DND-41 (cell line): ENCODE data around the gene SOX9.

Source experiments
- ATAC-seq: fragments of 200-7000 bp; cut with Tn5 transposase; 3 replicates; pipeline ENCODE4 v1.9.1; 2021; ENCODE audit warnings: low read depth; ENCODE audit not compliant: insufficient read depth
- DNase-seq: peaks from one replicate; pipeline ENCODE4 v3.0.0-alpha.2; 2020
- H2AFZ ChIP-seq: 2 replicates; pipeline ENCODE4 v1.6.0; 2012; ENCODE audit warnings: low read depth, low read length
- H3K27ac ChIP-seq: 2 replicates; pipeline ENCODE4 v1.5.1; 2012; ENCODE audit warnings: low read length, inconsistent platforms
- H3K27me3 ChIP-seq: fragments of 200-600 bp; sonication (generic); 2 replicates; pipeline ENCODE4 v1.6.0; 2012; ENCODE audit warnings: low read length, mild to moderate bottlenecking, inconsistent platforms; ENCODE audit not compliant: insufficient read depth, poor library complexity
- H3K36me3 ChIP-seq: 2 replicates; pipeline ENCODE4 v1.5.1; 2012; ENCODE audit warnings: low read length, inconsistent platforms; ENCODE audit not compliant: insufficient read depth
- H3K4me1 ChIP-seq: 2 replicates; pipeline ENCODE4 v1.5.1; 2012; ENCODE audit warnings: mild to moderate bottlenecking, low read length; ENCODE audit not compliant: insufficient read depth
- H3K4me2 ChIP-seq: 2 replicates; pipeline ENCODE4 v1.6.0; 2012; ENCODE audit warnings: mild to moderate bottlenecking, moderate library complexity, low read length, inconsistent platforms; ENCODE audit not compliant: insufficient read depth
- H3K4me3 ChIP-seq, 2 experiments: fragments of 200-600 bp in 1 of 2; shearing (Covaris generic) in 1 of 2; 2 replicates each; pipeline ENCODE4 v1.5.1; 2012 to 2016; ENCODE audit warnings: inconsistent platforms in 2 of 2, low read length in 2 of 2, mild to moderate bottlenecking in 2 of 2, low read depth in 1 of 2, moderate library complexity in 1 of 2
- H3K79me2 ChIP-seq: 2 replicates; pipeline ENCODE4 v1.6.0; 2012; ENCODE audit warnings: low read length, inconsistent platforms; ENCODE audit not compliant: insufficient read depth
- H3K9ac ChIP-seq: 2 replicates; pipeline ENCODE4 v1.6.0; 2012; ENCODE audit warnings: low read depth, mild to moderate bottlenecking, inconsistent platforms, low read length, moderate library complexity
- H3K9me3 ChIP-seq: 2 replicates; pipeline ENCODE4 v1.5.1; 2012; ENCODE audit warnings: low read length, moderate library complexity, mild to moderate bottlenecking, inconsistent platforms; ENCODE audit not compliant: insufficient read depth, severe bottlenecking
- H4K20me1 ChIP-seq: 2 replicates; pipeline ENCODE4 v1.6.0; 2012; ENCODE audit warnings: low read length; ENCODE audit not compliant: insufficient read depth
- CTCF ChIP-seq: IDR thresholded peaks from 2 replicates; pipeline ENCODE4 v1.5.1; 2012; ENCODE audit warnings: borderline replicate concordance, low read length, moderate library complexity, mild to moderate bottlenecking; ENCODE audit not compliant: poor library complexity, severe bottlenecking; ENCODE audit errors: extremely low read depth
- EZH2 ChIP-seq: IDR thresholded peaks from 3 replicates; pipeline ENCODE4 v1.6.1; 2012; ENCODE audit warnings: borderline replicate concordance, low read depth, mild to moderate bottlenecking, moderate library complexity, low read length, inconsistent platforms; ENCODE audit not compliant: severe bottlenecking

SOX9 gene

GRCh38 chr17:72104164-72104862 lies 16.5 kb upstream of the SOX9 start:
- H3K9me3 ChIP-seq: no peaks in the 10 kb centered on the region
- no peak overlapping the region for H3K27ac ChIP-seq
- H3K36me3 ChIP-seq: no peaks in the 10 kb centered on the region
- ATAC-seq: no peak
- no peaks in the 10 kb centered on the region for H4K20me1 ChIP-seq
- H3K4me1 ChIP-seq: no peaks in the 10 kb centered on the region
- no peak overlapping the region for H2AFZ ChIP-seq
- no peaks in the 10 kb centered on the region for H3K27me3 ChIP-seq
- no peak overlapping the region for H3K9ac ChIP-seq
- no peak for DNase-seq
- no peak for TF ChIP-seq EZH2
- TF ChIP-seq CTCF: no peak
- H3K79me2 ChIP-seq: no peaks in the 10 kb centered on the region
- H3K4me3 ChIP-seq: no peak overlapping the region
- H3K4me2 ChIP-seq: no peak overlapping the region

- no peaks in the 10 kb centered on the region for H3K79me2 ChIP-seq
- no peak for DNase-seq
- no peaks in the 10 kb centered on the region for H3K4me1 ChIP-seq
- H4K20me1 ChIP-seq: no peaks in the 10 kb centered on the region
- H2AFZ ChIP-seq: no peak overlapping the region
- no peak overlapping the region for H3K9ac ChIP-seq
- no peak overlapping the region for H3K4me2 ChIP-seq
- ATAC-seq: no peak
- H3K27ac ChIP-seq: no peak overlapping the region
- no peaks in the 10 kb centered on the region for H3K36me3 ChIP-seq
- H3K9me3 ChIP-seq: no peaks in the 10 kb centered on the region
- no peak overlapping the region for H3K4me3 ChIP-seq
- H3K27me3 ChIP-seq: no peaks in the 10 kb centered on the region
- TF ChIP-seq EZH2 (no peak), CTCF (no peak)
These were observed 16.0 kb upstream of the SOX9 start for GRCh38 chr17:72104863-72105234.

- Histone ChIP-seq H3K27ac (no peak overlapping the region), H4K20me1 (no peaks in the 10 kb centered on the region), H3K4me1 (no peaks in the 10 kb centered on the region), H3K4me2 (no peak overlapping the region), H3K79me2 (no peaks in the 10 kb centered on the region), H2AFZ (no peak overlapping the region), H3K27me3 (no peaks in the 10 kb centered on the region), H3K9me3 (no peaks in the 10 kb centered on the region), H3K36me3 (no peaks in the 10 kb centered on the region), H3K4me3 (no peak overlapping the region), H3K9ac (no peak overlapping the region)
- DNase-seq (no peak), ATAC-seq (no peak)
- TF ChIP-seq CTCF (no peak), EZH2 (no peak)
These were observed 13.7 kb upstream of the SOX9 start for GRCh38 chr17:72107100-72107499.
